Measurements from ENCODE around the gene SCGB1D2.
A peak's percentile ranks its signal among the peaks of the same experiment; 100 is the strongest.
"Not testable (repeated sequence)": the region's sequence is repeated elsewhere in the genome, so short reads cannot be mapped to it uniquely, and the experiment has no call there.

The SCGB1D2 gene

GRCh38 chr11:62242021-62242420 is at the start of gene SCGB1D2:
Gene SCGB1D2 (plus strand): TSS chr11:62242239. CDS start chr11:62242308, 69 bp downstream.
- no peak for DNase-seq

DNA sequence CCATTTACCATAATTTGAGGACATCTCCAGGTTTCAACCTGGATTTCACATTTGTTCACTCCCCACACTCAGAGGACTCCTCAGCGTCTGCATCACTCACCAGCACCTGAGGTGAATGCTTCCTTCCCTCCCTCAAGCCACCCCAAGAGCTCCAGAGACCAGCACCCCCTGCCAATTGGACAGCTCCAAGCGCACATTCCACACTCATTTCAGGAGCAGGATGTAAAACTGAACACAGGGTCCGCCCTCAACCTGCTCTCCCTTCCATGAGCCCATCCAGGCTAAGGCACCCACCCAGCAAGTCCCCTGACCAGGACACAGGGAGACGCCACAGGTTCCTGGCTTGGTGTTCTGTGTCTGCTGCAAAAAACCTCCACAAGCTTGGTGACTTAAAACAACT is 48.1 kb upstream of the SCGB1D2 start:
- DNase-seq = no peak

DNA sequence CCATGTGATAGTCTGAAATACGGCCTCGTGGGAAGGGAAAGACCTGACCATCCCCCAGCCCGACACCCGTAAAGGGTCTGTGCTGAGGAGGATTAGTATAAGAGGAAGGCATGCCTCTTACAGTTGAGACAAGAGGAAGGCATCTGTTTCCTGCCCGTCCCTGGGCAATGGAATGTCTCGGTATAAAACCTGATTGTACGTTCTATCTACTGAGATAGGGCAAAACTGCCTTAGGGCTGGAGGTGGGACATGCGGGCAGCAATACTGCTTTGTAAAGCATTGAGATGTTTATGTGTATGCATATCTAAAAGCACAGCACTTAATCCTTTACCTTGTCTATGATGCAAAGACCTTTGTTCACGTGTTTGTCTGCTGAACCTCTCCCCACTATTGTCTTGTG is 47.0 kb upstream of the SCGB1D2 start:
- DNase-seq = not testable (repeated sequence)

- DNase-seq = no peak
These were observed 46.1 kb upstream of the SCGB1D2 start for GRCh38 chr11:62195945-62196344.

DNA sequence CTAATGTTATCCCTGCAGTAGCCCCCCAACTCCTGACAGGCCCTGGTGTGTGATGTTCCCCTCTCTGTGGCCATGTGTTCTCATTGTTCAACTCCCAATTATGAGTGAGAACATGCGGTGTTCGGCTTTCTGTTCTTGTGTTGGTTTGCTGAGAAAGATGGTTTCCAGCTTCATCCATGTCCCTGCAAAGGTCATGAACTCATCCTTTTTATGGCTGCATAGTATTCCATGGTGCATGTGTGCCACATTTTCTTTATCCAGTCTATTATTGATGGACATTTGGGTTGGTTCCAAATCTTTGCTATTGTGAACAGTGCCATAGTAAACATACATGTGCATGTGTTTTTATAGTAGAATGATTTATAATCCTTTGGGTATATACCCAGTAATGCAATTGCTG is 44.6 kb upstream of the SCGB1D2 start:
- DNase-seq = not testable (repeated sequence)

GRCh38 chr11:62201376-62201775 is 40.7 kb upstream of the SCGB1D2 start:
- DNase-seq = no peak

- DNase-seq = no peak
These were observed 39.1 kb upstream of the SCGB1D2 start for GRCh38 chr11:62202910-62203309.

GRCh38 chr11:62204430-62204829 is 37.6 kb upstream of the SCGB1D2 start:
- DNase-seq = no peak

DNA sequence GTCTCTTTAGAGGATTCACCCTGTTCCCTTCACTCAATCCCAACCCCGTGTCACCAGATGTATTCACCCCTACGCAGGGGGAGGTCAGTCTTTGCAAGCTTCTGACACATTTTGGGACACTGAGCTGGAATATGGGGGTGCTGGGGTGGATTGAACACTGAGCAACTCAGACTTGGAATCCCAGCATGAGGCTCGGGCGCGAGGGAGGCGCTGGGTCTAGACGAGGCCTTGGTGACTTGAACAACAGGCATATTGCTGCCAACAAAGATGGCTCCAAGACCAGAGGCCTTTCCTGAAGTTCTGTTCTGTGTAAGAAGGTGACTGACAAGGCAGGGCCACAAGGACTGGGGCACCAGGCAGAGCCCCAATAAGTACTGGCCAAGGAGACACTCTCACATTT is 36.6 kb upstream of the SCGB1D2 start:
- DNase-seq = no peak

- DNase-seq = not testable (repeated sequence)
These were observed 35.6 kb upstream of the SCGB1D2 start for GRCh38 chr11:62206276-62207066.

DNA sequence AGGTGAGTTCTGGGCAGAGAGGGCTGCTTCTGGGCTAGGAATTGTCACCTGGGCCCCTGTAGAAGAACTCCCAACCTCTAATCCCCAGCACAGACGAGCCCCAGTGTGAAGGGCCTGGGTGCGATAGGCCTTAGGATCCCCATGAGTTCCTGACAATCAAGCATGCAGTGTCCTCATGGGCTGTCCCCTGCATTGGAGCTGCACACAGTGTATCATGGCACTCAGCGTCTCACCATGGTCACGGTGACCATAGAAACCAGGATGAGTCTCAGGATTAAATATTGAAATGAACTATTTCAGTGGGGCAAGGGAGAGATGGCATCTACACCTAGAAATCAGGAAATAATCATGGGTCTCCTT is 33.3 kb upstream of the SCGB1D2 start:
- no peak for DNase-seq

- DNase-seq = peak in 2 of 3 donors; percentile 25 to 38
These were observed 24.8 kb upstream of the SCGB1D2 start for GRCh38 chr11:62217191-62217748.

DNA sequence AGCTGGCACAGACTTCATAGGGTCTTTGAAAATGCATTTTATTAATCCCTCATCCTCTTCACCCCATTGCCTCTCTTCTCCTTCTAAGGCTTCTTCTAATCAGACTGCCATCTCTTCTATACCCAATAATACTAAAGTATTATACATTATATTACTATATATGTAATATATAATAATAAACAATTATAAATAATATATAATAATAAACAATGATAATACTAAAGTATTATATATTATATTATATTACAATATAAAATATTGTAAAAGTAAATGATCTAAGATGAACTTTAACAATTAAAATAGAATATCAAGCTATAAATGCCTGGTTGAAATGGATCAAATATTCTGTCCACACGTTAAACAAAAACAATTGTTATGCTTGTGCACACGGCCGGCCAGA is 20.5 kb upstream of the SCGB1D2 start:
- DNase-seq = no peak

DNA sequence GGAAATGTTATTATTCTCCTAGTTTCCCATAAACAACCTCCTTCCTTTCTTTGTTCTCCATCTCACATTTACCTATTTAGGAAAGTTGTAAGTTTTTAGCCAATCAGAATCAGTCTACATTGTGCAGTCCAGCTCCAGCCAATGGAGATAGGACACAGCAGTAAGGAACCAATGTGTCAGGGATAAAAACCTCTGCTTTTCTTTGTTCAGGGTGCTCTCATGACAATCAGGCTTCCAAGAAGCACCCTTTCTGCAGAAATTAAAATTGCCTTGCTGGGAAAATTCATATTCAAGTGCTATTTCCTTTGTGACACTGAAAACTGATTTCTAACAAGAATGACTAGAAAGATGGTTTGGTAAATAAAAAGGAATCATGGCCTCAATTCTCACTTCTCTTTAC is 18.9 kb upstream of the SCGB1D2 start:
- DNase-seq = peak in 1 of 3 donors; percentile 12

DNA sequence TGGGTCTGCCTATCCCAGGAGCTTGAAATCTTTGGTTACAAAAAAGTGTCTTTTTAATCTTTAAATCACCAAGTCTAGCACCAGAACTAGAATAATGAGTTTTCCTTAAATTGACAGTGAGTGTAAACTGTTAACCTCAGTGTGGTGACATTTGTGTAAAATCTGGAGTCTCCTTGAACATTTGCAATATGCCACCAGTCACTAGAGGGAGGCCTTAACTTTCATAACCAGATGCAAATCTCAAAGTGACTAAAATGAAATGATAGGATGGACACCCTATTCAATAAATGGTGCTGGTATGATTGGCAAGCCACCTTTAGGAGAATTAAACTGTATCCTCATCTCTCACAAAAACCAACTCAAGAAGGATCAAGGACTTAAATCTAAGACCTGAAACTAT is 8.3 kb upstream of the SCGB1D2 start:
- DNase-seq = peak in 1 of 3 donors; percentile 13

GRCh38 chr11:62236187-62236586 is 5.9 kb upstream of the SCGB1D2 start:
- DNase-seq = no peak

GRCh38 chr11:62237499-62237898 is 4.5 kb upstream of the SCGB1D2 start:
- no peak for DNase-seq

- no peak for DNase-seq
These were observed 3.9 kb upstream of the SCGB1D2 start for GRCh38 chr11:62238151-62238550.

- no peak for DNase-seq
These were observed 944 bp upstream of the SCGB1D2 start for GRCh38 chr11:62241095-62241494.

DNA sequence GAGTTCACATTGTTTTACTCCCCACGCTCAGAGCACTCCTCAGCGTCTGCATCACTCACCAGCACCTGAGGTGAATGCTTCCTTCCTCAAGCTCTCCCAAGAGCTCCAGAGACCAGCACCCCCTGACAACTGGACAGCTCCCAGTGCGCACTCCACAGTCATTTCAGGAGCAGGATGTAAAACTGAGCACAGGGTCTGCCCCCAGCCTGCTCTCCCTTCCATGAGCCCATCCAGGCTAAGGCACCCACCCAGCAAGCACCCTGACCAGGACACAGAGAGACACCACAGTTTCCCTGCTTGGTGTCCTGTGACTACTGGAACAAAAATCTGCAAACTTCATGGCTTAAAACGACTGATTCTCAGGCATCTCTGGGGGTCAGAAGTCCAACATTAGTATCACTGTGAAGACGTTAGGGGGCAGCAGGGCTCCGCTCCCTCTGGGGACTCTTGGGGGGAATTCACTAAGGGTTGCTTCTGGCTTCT is 3.3 kb downstream of the SCGB1D2 start:
- DNase-seq = peak; percentile 29 to 58 (median 33)

GRCh38 chr11:62251698-62252097 is 9.7 kb downstream of the SCGB1D2 start:
- no peak for DNase-seq

- no peak for DNase-seq
These were observed 12.0 kb downstream of the SCGB1D2 start for GRCh38 chr11:62253999-62254542.

- DNase-seq = no peak
These were observed 14.2 kb downstream of the SCGB1D2 start for GRCh38 chr11:62256281-62256680.

GRCh38 chr11:62260261-62260953 is 18.4 kb downstream of the SCGB1D2 start:
- DNase-seq = no peak
